Measurements from ENCODE around the gene TTLL9. TPM values are rescaled to one million over a fixed set of nuclear protein-coding genes. Genes with fewer than 3 reads are reported as not detected.

The TTLL9 gene
- total and polyA plus RNA-seq, 12 donors: 0.13 to 0.88 (median 0.23) TPM; not detected in 5

GRCh38 chr20:31933698-31934097 is 63.3 kb downstream of the TTLL9 start:
- Histone ChIP-seq H3K4me3 (no peak overlapping the region), H3K27me3 (no peaks in the 10 kb centered on the region), H3K9me3 (replicated peaks in 1 of 3) (no peaks in the 10 kb centered on the region), H3K27ac (no peak overlapping the region), H3K36me3 (replicated peaks in 1 of 2) (no peaks in the 10 kb centered on the region), H3K4me1 (replicated peaks in 1 of 2) (no peaks in the 10 kb centered on the region)
- intact Hi-C loops (cut with DNase I): no loop called here
- WGBS, 4 donors: 83 to 94% (median 87%) methylated on average over 10 of the region's 10 CpGs
- DNase-seq: no peak
- TF ChIP-seq POLR2A (IDR thresholded peaks at IDR 0.05): no peak
- TF ChIP-seq, protein P1, sequence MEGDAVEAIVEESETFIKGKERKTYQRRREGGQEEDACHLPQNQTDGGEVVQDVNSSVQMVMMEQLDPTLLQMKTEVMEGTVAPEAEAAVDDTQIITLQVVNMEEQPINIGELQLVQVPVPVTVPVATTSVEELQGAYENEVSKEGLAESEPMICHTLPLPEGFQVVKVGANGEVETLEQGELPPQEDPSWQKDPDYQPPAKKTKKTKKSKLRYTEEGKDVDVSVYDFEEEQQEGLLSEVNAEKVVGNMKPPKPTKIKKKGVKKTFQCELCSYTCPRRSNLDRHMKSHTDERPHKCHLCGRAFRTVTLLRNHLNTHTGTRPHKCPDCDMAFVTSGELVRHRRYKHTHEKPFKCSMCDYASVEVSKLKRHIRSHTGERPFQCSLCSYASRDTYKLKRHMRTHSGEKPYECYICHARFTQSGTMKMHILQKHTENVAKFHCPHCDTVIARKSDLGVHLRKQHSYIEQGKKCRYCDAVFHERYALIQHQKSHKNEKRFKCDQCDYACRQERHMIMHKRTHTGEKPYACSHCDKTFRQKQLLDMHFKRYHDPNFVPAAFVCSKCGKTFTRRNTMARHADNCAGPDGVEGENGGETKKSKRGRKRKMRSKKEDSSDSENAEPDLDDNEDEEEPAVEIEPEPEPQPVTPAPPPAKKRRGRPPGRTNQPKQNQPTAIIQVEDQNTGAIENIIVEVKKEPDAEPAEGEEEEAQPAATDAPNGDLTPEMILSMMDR (IDR thresholded peaks at IDR 0.05): no peak

DNA sequence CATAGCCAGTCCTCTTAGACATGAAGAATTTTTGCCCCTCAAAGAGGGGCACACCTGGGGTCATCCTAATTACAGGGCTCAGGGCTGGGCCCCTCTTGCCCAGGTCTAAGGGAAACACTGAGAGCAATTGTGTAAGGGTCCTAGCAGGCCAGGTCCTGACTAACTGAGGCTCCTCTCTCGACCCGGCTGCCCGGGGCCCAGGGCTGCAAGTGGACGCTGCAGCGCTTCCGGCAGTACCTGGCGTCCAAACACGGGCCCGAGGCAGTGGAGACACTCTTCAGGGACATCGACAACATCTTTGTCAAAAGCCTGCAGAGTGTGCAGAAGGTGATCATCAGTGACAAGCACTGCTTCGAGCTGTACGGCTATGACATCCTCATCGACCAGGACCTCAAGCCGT is 64.1 kb downstream of the TTLL9 start:
- H3K4me1 ChIP-seq (replicated peaks in 1 of 2): no peaks in the 10 kb centered on the region
- DNase-seq: no peak
- TF ChIP-seq, protein P1 (IDR thresholded peaks at IDR 0.05): no peak
- TF ChIP-seq POLR2A (IDR thresholded peaks at IDR 0.05): no peak
- H3K9me3 ChIP-seq (replicated peaks in 1 of 3): no peaks in the 10 kb centered on the region
- 85 to 89% (median 86%) methylated on average over 12 to 14 of the region's 14 CpGs; no CpG with 5 or more reads in 1 of the 4 donors for WGBS, 4 donors
- no peak overlapping the region for H3K27ac ChIP-seq
- no peak overlapping the region for H3K4me3 ChIP-seq
- no peaks in the 10 kb centered on the region for H3K36me3 ChIP-seq (replicated peaks in 1 of 2)
- H3K27me3 ChIP-seq: no peaks in the 10 kb centered on the region
- intact Hi-C loops (cut with DNase I): no loop called here

GRCh38 chr20:31934968-31935764 is 64.7 kb downstream of the TTLL9 start:
- TF ChIP-seq, protein P1 (IDR thresholded peaks at IDR 0.05): no peak
- TF ChIP-seq POLR2A (IDR thresholded peaks at IDR 0.05): no peak
- WGBS, 4 donors: 70 to 77% (median 74%) methylated on average over 6 to 8 of the region's 8 CpGs

GRCh38 chr20:31936420-31936819 is 66.0 kb downstream of the TTLL9 start:
- intact Hi-C loops (cut with DNase I): no loop called here

More at GRCh38 chr20:31934968-31935764, 64.7 kb downstream of the TTLL9 start:
- intact Hi-C loops (cut with DNase I): no loop called here
- H3K36me3 ChIP-seq (replicated peaks in 1 of 2): no peaks in the 10 kb centered on the region
- no peak for DNase-seq
- no peaks in the 10 kb centered on the region for H3K27me3 ChIP-seq
- H3K4me3 ChIP-seq: no peak overlapping the region
- H3K4me1 ChIP-seq (replicated peaks in 1 of 2): no peaks in the 10 kb centered on the region
- H3K27ac ChIP-seq: no peak overlapping the region
- no peaks in the 10 kb centered on the region for H3K9me3 ChIP-seq (replicated peaks in 1 of 3)

More at GRCh38 chr20:31936420-31936819, 66.0 kb downstream of the TTLL9 start:
- no peaks in the 10 kb centered on the region for H3K4me1 ChIP-seq (replicated peaks in 1 of 2)
- H3K27me3 ChIP-seq: no peaks in the 10 kb centered on the region
- no peak overlapping the region for H3K27ac ChIP-seq
- no peak overlapping the region for H3K4me3 ChIP-seq
- no peaks in the 10 kb centered on the region for H3K36me3 ChIP-seq (replicated peaks in 1 of 2)
- no peak for DNase-seq
- 79 to 85% (median 83%) methylated on average over 4 of the region's 4 CpGs for WGBS, 4 donors
- no peak for TF ChIP-seq POLR2A (IDR thresholded peaks at IDR 0.05)
- TF ChIP-seq, protein P1 (IDR thresholded peaks at IDR 0.05): no peak
- H3K9me3 ChIP-seq (replicated peaks in 1 of 3): no peaks in the 10 kb centered on the region

Measured in adrenal gland (tissue), 12 donors.